NAMALWA (cell line): ENCODE results near the gene WFIKKN2.
"Not testable (repeated sequence)": the region's sequence is repeated elsewhere in the genome, so short reads cannot be mapped to it uniquely, and the experiment has no call there.

Experiments
- DNase-seq: peaks from one replicate; pipeline ENCODE4 v3.0.0-alpha.2; 2015; ENCODE audit warnings: low spot score

WFIKKN2 gene

GRCh38 chr17:50877042-50877441 is 41.7 kb downstream of the WFIKKN2 start:
- DNase-seq: not testable (repeated sequence)

- DNase-seq: no peak
Measured at GRCh38 chr17:50877838-50878237, 42.5 kb downstream of the WFIKKN2 start.

- no peak for DNase-seq
Measured at GRCh38 chr17:50879086-50879485, 43.7 kb downstream of the WFIKKN2 start.

DNA sequence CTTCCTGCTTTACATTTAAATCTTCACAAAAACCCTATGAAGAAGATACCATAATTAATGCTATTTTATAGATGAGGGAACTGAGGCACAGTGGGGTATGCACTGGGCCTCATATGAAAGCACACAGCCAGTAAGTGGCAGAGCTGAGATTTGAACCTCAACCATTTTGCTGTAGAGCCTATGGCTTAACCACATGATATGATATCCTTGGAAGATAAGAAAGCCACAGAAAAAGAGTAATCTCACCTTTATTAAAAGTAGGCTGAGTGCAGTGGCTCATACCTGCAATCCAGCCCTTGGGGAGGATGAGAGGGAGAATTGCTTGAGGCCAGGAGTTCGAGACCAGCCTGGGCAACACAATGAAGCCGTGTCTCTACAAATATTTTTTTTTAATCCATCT is 45.8 kb downstream of the WFIKKN2 start:
- no peak for DNase-seq

GRCh38 chr17:50882851-50883250 is 47.5 kb downstream of the WFIKKN2 start:
- DNase-seq: no peak

- DNase-seq: peak; percentile 69
Measured at GRCh38 chr17:50883850-50884438, 48.6 kb downstream of the WFIKKN2 start.

- DNase-seq: no peak
Measured at GRCh38 chr17:50884439-50885311, 49.3 kb downstream of the WFIKKN2 start.

DNA sequence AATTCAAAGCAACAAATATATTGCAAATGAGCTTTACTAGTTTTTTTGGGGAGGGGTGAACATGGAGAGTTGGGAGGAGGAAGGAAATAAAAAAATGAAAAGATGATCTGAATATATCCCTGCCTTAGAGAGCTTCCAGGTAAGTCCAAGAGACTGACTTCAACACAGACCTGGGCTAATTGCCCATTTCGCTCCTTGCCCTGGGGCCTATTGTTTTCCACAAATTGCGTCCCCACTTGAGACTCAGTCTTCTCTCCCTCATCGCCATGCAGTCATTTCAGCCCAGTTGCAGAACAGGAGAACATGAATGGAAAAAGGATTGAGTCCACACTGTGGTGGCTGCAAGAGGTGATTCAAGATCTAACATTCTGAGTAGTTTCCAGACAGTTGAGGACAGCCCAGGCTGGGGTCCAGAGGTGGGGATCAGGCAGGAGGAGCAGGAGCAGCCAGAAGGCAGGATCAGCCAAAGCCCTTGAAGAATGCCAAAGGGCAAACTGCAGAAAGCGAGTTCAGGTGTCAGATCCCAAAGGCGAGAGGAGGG is 52.4 kb downstream of the WFIKKN2 start:
- no peak for DNase-seq

GRCh38 chr17:50889528-50890118 is 54.2 kb downstream of the WFIKKN2 start:
- no peak for DNase-seq

DNA sequence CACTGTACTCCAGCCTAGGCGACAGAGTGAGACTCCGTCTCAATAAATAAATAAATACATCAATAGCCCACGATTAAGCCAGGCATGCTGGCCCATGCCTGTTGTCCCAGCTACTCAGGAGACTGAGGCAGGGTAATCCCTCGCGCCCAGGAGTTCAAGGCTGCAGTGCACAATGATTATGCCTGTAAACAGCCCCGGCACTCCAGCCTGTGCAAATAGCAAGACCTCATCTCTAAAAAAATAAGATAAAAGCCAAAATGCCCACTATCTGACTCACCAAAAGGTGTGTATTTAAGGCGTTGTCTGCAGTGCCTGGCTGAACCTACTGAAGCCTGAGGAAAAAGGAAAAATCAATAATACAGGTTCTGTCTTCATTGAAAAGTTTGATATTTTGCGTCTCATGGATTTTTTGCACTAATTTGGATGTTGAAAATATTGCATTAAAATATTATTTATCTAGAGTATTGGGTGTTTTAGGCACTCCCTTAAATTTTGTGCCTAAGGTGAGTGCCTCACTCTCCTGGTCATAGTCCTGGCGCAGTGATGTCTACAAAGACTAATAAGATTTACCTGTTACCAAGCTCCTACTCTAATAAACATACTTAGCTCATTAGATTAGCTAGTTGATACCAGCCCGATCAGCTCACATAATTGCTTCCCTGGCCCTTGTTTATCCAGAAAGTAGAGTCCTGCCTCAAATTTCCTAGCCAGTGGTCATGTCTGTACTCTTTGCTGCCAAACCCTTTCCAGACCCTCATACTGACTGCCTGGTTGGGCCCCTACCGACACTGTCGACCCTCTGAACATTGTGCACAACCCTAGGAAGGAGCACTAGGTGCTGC is 55.5 kb downstream of the WFIKKN2 start:
- DNase-seq: no peak

DNA sequence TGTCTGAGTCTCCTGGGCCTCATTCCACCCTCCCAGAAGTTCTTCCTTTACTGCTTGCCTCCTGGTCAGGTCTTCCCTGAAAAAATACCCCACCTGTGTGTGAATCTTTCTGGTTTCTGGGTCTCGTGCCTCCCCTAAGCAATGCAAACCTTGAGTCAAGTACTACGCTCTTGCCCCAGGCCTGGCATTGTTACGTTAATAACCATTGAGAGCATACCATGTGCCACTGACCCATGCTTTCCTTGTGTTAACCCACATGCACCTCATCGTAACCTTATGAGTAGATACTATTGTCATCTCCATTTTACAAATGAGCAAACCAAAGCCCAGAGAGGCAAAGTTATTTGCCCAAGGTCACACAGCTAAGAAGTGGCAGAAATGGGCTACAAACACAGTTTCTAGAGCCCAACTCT is 56.2 kb downstream of the WFIKKN2 start:
- DNase-seq: no peak
